ENCODE measurements around the gene WDR20.
A peak's percentile ranks its signal among the peaks of the same experiment; 100 is the strongest.

DNA sequence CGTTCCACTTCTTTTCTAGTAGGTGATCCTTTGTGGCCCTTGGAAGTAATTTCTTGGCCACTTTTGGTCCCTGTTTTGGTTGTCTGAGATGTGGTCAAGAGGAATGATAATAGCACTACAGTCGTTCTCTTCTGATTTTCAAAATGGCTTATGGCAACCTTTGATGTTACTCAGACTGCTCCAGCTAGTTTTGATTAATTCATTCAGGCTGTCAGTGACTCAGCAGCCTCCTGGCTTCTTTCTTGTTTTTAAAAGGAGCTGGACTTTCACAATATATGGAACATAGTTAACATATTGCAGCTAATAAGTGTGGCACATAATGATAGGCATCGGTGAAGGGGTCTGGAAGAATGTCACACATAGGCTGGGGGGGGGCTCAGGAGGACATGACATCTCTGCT is 47.3 kb downstream of the WDR20 start:
- TF ChIP-seq, protein P1, sequence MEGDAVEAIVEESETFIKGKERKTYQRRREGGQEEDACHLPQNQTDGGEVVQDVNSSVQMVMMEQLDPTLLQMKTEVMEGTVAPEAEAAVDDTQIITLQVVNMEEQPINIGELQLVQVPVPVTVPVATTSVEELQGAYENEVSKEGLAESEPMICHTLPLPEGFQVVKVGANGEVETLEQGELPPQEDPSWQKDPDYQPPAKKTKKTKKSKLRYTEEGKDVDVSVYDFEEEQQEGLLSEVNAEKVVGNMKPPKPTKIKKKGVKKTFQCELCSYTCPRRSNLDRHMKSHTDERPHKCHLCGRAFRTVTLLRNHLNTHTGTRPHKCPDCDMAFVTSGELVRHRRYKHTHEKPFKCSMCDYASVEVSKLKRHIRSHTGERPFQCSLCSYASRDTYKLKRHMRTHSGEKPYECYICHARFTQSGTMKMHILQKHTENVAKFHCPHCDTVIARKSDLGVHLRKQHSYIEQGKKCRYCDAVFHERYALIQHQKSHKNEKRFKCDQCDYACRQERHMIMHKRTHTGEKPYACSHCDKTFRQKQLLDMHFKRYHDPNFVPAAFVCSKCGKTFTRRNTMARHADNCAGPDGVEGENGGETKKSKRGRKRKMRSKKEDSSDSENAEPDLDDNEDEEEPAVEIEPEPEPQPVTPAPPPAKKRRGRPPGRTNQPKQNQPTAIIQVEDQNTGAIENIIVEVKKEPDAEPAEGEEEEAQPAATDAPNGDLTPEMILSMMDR (IDR thresholded peaks at IDR 0.05): no peak
- TF ChIP-seq SMC3 (IDR thresholded peaks at IDR 0.05; ENCODE audit: low read depth, low read length) (no peak), JUND (IDR thresholded peaks at IDR 0.05) (peak; percentile 90), CHD2 (IDR thresholded peaks at IDR 0.05; ENCODE audit: low read length, partially characterized antibody) (no peak), NRF1 (IDR thresholded peaks at IDR 0.05; ENCODE audit: low read depth, low read length) (no peak), TAF1 (IDR thresholded peaks at IDR 0.05; ENCODE audit: borderline replicate concordance, low read depth, low read length) (no peak), POLR2AphosphoS5 (IDR thresholded peaks at IDR 0.05; ENCODE audit: low read depth, low read length) (peak; percentile 62; the same call in 1 of the 2 replicates), YY1 (IDR thresholded peaks at IDR 0.05; ENCODE audit: low read depth) (peak; percentile 58; the same call in 1 of the 2 replicates), MEF2A (IDR thresholded peaks at IDR 0.05; ENCODE audit: borderline replicate concordance, low read depth) (no peak)
- TF ChIP-seq, protein P2, sequence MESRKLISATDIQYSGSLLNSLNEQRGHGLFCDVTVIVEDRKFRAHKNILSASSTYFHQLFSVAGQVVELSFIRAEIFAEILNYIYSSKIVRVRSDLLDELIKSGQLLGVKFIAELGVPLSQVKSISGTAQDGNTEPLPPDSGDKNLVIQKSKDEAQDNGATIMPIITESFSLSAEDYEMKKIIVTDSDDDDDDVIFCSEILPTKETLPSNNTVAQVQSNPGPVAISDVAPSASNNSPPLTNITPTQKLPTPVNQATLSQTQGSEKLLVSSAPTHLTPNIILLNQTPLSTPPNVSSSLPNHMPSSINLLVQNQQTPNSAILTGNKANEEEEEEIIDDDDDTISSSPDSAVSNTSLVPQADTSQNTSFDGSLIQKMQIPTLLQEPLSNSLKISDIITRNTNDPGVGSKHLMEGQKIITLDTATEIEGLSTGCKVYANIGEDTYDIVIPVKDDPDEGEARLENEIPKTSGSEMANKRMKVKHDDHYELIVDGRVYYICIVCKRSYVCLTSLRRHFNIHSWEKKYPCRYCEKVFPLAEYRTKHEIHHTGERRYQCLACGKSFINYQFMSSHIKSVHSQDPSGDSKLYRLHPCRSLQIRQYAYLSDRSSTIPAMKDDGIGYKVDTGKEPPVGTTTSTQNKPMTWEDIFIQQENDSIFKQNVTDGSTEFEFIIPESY (IDR thresholded peaks at IDR 0.05; ENCODE audit: borderline replicate concordance, low read depth): no peak
